Activated T-cell treated with anti-CD3 and anti-CD28 coated beads, Interleukin-2, amount 50 U/mL, for 72 hours (primary cell): ENCODE data around the gene ABCB9. TPM values are rescaled to one million over a fixed set of nuclear protein-coding genes. Genes with fewer than 3 reads are reported as not detected.
"Not testable (repeated sequence)": the region's sequence is repeated elsewhere in the genome, so short reads cannot be mapped to it uniquely, and the experiment has no call there.

ENCODE experiments used
- ATAC-seq, 2 donors: fragments of 150-1000 bp; cut with Tn5 transposase; replicated peaks in 1 of 2; 2 replicates each; pipeline ENCODE4 v1.10.0; 2021; ENCODE audit warnings: moderate library complexity in 2 of 2, mild to moderate bottlenecking in 1 of 2
- DNase-seq, 2 donors: peaks; one replicate each; pipeline ENCODE4 v3.0.0; 2021 to 2022; ENCODE audit warnings: mixed read lengths in 1 of 2
- H3K27ac Mint-ChIP-seq: one replicate; pipeline ENCODE4 v1.8.0; 2022; ENCODE audit warnings: mild to moderate bottlenecking, moderate library complexity, mixed read lengths
- H3K27me3 Mint-ChIP-seq: one replicate; pipeline ENCODE4 v1.8.0; 2022; ENCODE audit warnings: low read depth, mixed read lengths
- H3K36me3 Mint-ChIP-seq, 2 donors: one replicate each; pipeline ENCODE4 v1.8.0; 2022; ENCODE audit warnings: mixed read lengths in 2 of 2, mild to moderate bottlenecking in 1 of 2; ENCODE audit not compliant: insufficient read depth in 2 of 2
- H3K4me1 Mint-ChIP-seq: one replicate; pipeline ENCODE4 v1.8.0; 2022; ENCODE audit warnings: low read depth, mixed read lengths
- H3K4me3 Mint-ChIP-seq, 2 donors: one replicate each; pipeline ENCODE4 v1.8.0; 2022; ENCODE audit warnings: mild to moderate bottlenecking in 2 of 2, mixed read lengths in 2 of 2, moderate library complexity in 2 of 2
- H3K9me3 Mint-ChIP-seq, 2 donors: one replicate each; pipeline ENCODE4 v1.8.0; 2022; ENCODE audit warnings: mixed read lengths in 2 of 2
- total RNA-seq, 2 donors: library from RNA; stranded (reverse); gene quantifications; one replicate each; pipeline ENCODE4 v1.2.3, GENCODE V29; 2022

ABCB9 gene
- total RNA-seq, 2 donors from 2014 or later = 4.9 to 7.0 TPM

DNA sequence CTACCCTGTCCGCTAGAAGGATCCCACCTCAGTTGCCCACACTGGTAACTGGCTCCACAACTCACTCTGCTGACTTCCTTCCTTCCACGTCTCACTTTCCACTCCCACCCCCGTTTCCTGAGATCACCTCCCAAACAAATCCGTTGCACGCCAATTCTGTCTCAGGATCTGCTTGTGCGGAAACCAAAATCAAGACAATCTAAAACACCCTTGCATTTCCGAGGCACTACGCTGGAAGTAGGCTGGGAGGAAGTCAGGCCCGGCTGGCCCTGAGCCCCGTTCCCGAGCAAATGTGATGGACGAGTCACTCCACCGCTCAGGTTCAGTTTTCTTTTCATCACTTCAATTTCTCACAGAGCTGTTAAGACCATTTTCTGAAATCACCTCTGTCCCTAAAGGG, 23.1 kb downstream of the ABCB9 start:
- ATAC-seq (no peak), DNase-seq (no peak)
- H3K27me3 Mint-ChIP-seq = no peaks in the 10 kb centered on the region
- no peaks in the 10 kb centered on the region for H3K9me3 Mint-ChIP-seq
- H3K4me1 Mint-ChIP-seq = peaks cover 32% of the 10 kb centered on the region
- H3K36me3 Mint-ChIP-seq = no peaks in the 10 kb centered on the region
- peak overlapping the region in 1 of 2 donors; percentile 20 for H3K4me3 Mint-ChIP-seq
- H3K27ac Mint-ChIP-seq = no peak overlapping the region

- no peak overlapping the region for H3K27ac Mint-ChIP-seq
- H3K4me1 Mint-ChIP-seq = peaks cover 28% of the 10 kb centered on the region
- H3K4me3 Mint-ChIP-seq = no peak overlapping the region
- H3K36me3 Mint-ChIP-seq = no peaks in the 10 kb centered on the region
- no peaks in the 10 kb centered on the region for H3K27me3 Mint-ChIP-seq
- ATAC-seq (no peak), DNase-seq (no peak)
- no peaks in the 10 kb centered on the region for H3K9me3 Mint-ChIP-seq
Observed at GRCh38 chr12:122942637-122943036, 23.6 kb downstream of the ABCB9 start.

- not testable (repeated sequence) for H3K27me3 Mint-ChIP-seq, H3K4me3 Mint-ChIP-seq, H3K27ac Mint-ChIP-seq, H3K36me3 Mint-ChIP-seq, H3K9me3 Mint-ChIP-seq, ATAC-seq, DNase-seq
- peaks cover 16% of the 10 kb centered on the region for H3K4me1 Mint-ChIP-seq
Observed at GRCh38 chr12:122941351-122941750, 24.9 kb downstream of the ABCB9 start.

DNA sequence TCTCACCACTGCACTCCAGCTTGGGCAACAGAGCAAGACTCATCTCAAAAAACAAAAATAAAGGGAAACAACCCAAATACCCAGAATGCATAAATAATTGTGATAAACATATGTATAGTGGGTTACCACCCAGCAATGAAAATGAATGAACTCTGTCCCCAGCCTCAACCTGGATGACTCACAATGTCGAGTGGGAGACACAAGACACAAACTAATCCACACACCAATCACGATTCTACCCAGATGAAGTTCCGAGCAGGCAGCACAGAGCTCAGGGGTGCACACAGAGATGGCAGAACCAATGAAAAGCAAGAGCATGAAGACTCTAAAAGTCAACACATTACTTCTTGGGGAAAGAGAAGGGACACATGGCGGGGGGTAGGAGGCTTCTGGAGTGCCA, 27.1 kb downstream of the ABCB9 start:
- H3K27ac Mint-ChIP-seq = no peak overlapping the region

GRCh38 chr12:122937622-122938091, 28.6 kb downstream of the ABCB9 start:
- Mint-ChIP-seq H3K4me3 (no peak overlapping the region), H3K36me3 (no peaks in the 10 kb centered on the region), H3K9me3 (no peaks in the 10 kb centered on the region), H3K4me1 (no peaks in the 10 kb centered on the region), H3K27me3 (no peaks in the 10 kb centered on the region), H3K27ac (no peak overlapping the region)
- DNase-seq = no peak
- no peak for ATAC-seq

More for the DNA sequence above, 27.1 kb downstream of the ABCB9 start:
- no peak overlapping the region for H3K4me3 Mint-ChIP-seq
- no peaks in the 10 kb centered on the region for H3K9me3 Mint-ChIP-seq
- no peaks in the 10 kb centered on the region for H3K36me3 Mint-ChIP-seq
- H3K4me1 Mint-ChIP-seq = peaks cover 9% of the 10 kb centered on the region
- DNase-seq (no peak), ATAC-seq (no peak)
- H3K27me3 Mint-ChIP-seq = no peaks in the 10 kb centered on the region

DNA sequence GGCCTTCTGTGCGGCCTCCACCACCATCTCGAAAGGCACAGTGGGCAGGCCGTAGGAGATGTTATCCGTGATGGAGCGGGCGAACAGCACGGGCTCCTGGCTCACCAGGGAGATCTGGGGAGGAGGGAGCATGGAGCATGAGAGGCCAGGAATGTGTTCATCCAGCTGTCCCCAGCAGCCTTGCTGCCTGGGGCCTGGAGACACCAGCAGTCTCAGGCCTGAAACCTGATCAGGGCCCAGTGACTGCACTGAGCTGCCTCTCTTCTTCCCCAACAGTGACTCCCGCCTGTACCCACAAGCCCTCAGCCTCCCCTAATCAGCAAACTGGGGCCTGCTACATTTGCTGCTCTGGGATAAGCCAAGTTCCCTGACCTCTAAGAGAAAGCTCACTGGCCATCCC, 30.9 kb downstream of the ABCB9 start:
- Mint-ChIP-seq H3K9me3 (no peaks in the 10 kb centered on the region), H3K27ac (no peak overlapping the region), H3K4me3 (no peak overlapping the region), H3K27me3 (no peaks in the 10 kb centered on the region), H3K4me1 (no peaks in the 10 kb centered on the region), H3K36me3 (no peaks in the 10 kb centered on the region)
- DNase-seq (no peak), ATAC-seq (no peak)

- DNase-seq (no peak), ATAC-seq (no peak)
- no peaks in the 10 kb centered on the region for H3K9me3 Mint-ChIP-seq
- H3K36me3 Mint-ChIP-seq = no peaks in the 10 kb centered on the region
- H3K4me1 Mint-ChIP-seq = no peaks in the 10 kb centered on the region
- no peak overlapping the region for H3K27ac Mint-ChIP-seq
- H3K4me3 Mint-ChIP-seq = no peak overlapping the region
- H3K27me3 Mint-ChIP-seq = no peaks in the 10 kb centered on the region
Observed at GRCh38 chr12:122934722-122935121, 31.5 kb downstream of the ABCB9 start.

GRCh38 chr12:122932207-122932606, 34.1 kb downstream of the ABCB9 start:
- Mint-ChIP-seq H3K9me3 (no peaks in the 10 kb centered on the region), H3K4me1 (no peaks in the 10 kb centered on the region), H3K36me3 (no peaks in the 10 kb centered on the region), H3K4me3 (no peak overlapping the region), H3K27ac (no peak overlapping the region), H3K27me3 (no peaks in the 10 kb centered on the region)
- no peak for ATAC-seq
- DNase-seq = no peak

- Mint-ChIP-seq H3K36me3 (no peaks in the 10 kb centered on the region), H3K4me1 (peaks cover 5% of the 10 kb centered on the region), H3K9me3 (no peaks in the 10 kb centered on the region), H3K27ac (no peak overlapping the region), H3K27me3 (no peaks in the 10 kb centered on the region), H3K4me3 (no peak overlapping the region)
- no peak for DNase-seq
- ATAC-seq = no peak
Observed at GRCh38 chr12:122929812-122930211, 36.5 kb downstream of the ABCB9 start.

DNA sequence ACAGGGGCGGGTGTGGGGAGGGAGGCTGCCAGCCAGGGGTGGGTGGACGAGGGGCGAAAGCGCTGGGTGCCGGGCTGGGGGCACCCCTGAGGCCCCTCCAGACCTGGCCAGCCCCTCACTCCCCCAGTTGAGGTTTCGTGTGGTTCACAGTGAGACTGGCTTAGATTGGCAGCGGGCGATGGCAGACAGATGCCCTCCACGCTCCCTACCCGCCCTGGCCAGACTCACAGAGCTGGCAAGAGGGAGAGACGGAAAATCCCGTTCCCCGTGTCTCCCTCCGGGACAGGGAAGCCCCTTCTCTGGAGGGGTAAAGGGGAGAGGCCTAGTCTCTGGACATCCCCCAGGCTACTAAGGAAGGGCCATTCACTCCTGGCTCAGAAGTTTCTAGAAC, 37.1 kb downstream of the ABCB9 start:
- no peak overlapping the region for H3K27ac Mint-ChIP-seq
- H3K4me1 Mint-ChIP-seq = peaks cover 5% of the 10 kb centered on the region
- H3K4me3 Mint-ChIP-seq = no peak overlapping the region
- ATAC-seq (no peak), DNase-seq (no peak)
- no peaks in the 10 kb centered on the region for H3K27me3 Mint-ChIP-seq
- H3K9me3 Mint-ChIP-seq = no peaks in the 10 kb centered on the region
- no peaks in the 10 kb centered on the region for H3K36me3 Mint-ChIP-seq

DNA sequence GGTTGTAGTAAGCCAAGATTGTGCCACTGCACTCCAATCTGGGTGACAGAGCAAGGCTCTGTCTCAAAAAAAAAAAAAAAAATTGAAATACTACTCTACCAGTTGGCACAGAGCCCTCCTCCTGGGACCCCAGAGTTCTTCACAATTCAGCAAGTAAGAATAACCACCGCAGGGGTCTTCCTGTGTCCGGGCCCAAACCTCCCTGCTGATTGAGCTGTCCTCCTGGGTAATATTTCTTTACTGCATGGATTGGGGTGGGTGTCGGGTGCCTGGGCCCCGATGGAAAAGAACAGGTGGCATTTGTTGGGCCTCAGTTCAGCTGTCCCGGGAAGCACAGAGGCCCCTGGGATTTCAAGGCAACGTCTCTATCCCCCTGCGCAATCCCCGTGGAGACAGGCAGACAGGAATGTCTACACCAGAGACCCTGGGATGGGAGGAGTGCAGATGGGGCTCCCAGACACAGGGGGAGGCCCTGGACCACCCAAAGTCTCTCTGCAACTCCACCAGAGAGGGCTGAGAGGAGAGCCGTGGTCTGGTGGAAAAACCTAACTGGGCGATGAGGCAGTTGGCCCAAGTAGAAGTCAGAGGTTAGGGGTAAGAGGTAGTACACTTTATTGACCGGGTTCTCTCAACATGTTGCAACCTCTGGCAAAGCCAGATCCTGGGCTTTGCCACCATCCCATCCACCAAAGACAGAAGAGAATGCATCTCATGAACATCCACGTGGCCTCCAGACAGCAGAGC, 37.7 kb downstream of the ABCB9 start:
- no peak overlapping the region for H3K27ac Mint-ChIP-seq
- no peaks in the 10 kb centered on the region for H3K27me3 Mint-ChIP-seq
- no peak overlapping the region for H3K4me3 Mint-ChIP-seq
- no peak for ATAC-seq
- H3K4me1 Mint-ChIP-seq = peaks cover 5% of the 10 kb centered on the region
- H3K9me3 Mint-ChIP-seq = no peaks in the 10 kb centered on the region
- DNase-seq = no peak
- H3K36me3 Mint-ChIP-seq = no peaks in the 10 kb centered on the region

DNA sequence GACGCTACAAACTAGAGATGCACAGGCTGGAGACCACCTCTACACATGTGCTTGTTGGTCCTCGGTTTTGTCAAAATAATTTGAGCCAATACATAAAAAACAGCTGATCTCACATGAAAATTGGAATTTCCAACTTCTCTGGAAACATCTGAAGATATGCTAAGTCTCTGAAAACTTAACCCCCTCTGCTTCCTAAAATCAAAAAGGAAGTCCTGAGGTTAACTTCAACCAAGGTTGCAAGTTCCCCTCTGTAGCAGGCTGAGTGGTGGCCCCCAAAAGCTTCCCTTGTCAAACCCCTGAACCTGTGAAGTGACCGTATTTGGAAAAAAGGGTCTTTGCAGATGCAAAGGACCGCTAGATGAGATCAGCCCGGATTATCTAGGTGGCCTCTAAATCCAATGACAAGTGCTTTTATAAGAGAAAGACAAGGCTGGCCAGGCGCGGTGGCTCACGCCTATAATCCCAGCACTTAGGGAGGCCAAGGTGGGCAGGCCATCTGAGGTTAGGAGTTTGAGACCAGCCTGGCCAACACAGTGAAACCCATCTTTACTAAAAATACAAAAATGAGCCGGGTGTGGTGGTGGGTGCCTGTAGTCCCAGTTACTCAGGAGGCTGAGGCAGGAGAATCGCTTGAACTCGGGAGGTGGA, 38.4 kb downstream of the ABCB9 start:
- H3K9me3 Mint-ChIP-seq = no peaks in the 10 kb centered on the region
- peaks cover 5% of the 10 kb centered on the region for H3K4me1 Mint-ChIP-seq
- H3K27ac Mint-ChIP-seq = no peak overlapping the region
- ATAC-seq (no peak), DNase-seq (no peak)
- no peaks in the 10 kb centered on the region for H3K27me3 Mint-ChIP-seq
- no peaks in the 10 kb centered on the region for H3K36me3 Mint-ChIP-seq
- H3K4me3 Mint-ChIP-seq = no peak overlapping the region

GRCh38 chr12:122921917-122922316, 44.3 kb downstream of the ABCB9 start:
- no peak for ATAC-seq
- Mint-ChIP-seq H3K36me3 (no peaks in the 10 kb centered on the region), H3K9me3 (no peaks in the 10 kb centered on the region), H3K4me3 (no peak overlapping the region), H3K27ac (no peak overlapping the region), H3K4me1 (peaks cover 5% of the 10 kb centered on the region), H3K27me3 (peaks cover 13% of the 10 kb centered on the region)
- no peak for DNase-seq

- Mint-ChIP-seq H3K4me3 (no peak overlapping the region), H3K9me3 (no peaks in the 10 kb centered on the region), H3K4me1 (peaks cover 8% of the 10 kb centered on the region), H3K27ac (no peak overlapping the region), H3K27me3 (peaks cover 13% of the 10 kb centered on the region), H3K36me3 (no peaks in the 10 kb centered on the region)
- DNase-seq = no peak
- no peak for ATAC-seq
Observed at GRCh38 chr12:122920687-122921086, 45.6 kb downstream of the ABCB9 start.
